NB4 (cell line): Measurements from ENCODE around the gene TTLL5.

Source experiments
- DNase-seq: peaks from one replicate; pipeline ENCODE4 v3.0.0; 2010; ENCODE audit warnings: low read depth
- H3K4me3 ChIP-seq: one replicate; pipeline ENCODE4 v1.5.1; 2011; ENCODE audit warnings: mild to moderate bottlenecking, low read depth, low read length, moderate library complexity
- CTCF ChIP-seq: IDR thresholded peaks from one replicate; pipeline ENCODE4 v1.5.1; 2012; ENCODE audit warnings: low read depth, low read length
- MAX ChIP-seq: IDR thresholded peaks from 2 replicates; pipeline ENCODE4 v1.6.1; 2011; ENCODE audit warnings: low read depth, low read length
- MYC ChIP-seq: IDR thresholded peaks from 2 replicates; pipeline ENCODE4 v1.6.1; 2011; ENCODE audit warnings: low read depth, low read length
- POLR2A ChIP-seq: IDR thresholded peaks from 2 replicates; pipeline ENCODE4 v1.6.1; 2011; ENCODE audit warnings: mild to moderate bottlenecking; ENCODE audit not compliant: insufficient read length; ENCODE audit errors: extremely low read depth

The TTLL5 gene

GRCh38 chr14:75757644-75758402, 96.8 kb downstream of the TTLL5 start:
- TF ChIP-seq MYC (no peak), MAX (no peak)
- no peak for DNase-seq

GRCh38 chr14:75764020-75764419, 103.0 kb downstream of the TTLL5 start:
- TF ChIP-seq CTCF, result no peak
- TF ChIP-seq MYC, result no peak
- TF ChIP-seq MAX, result no peak
- TF ChIP-seq POLR2A, result no peak
- no peak for DNase-seq
- H3K4me3 ChIP-seq, result no peak overlapping the region

More at GRCh38 chr14:75757644-75758402, 96.8 kb downstream of the TTLL5 start:
- no peak overlapping the region for H3K4me3 ChIP-seq

GRCh38 chr14:75769047-75769685, 108.1 kb downstream of the TTLL5 start:
- no peak overlapping the region for H3K4me3 ChIP-seq
- no peak for DNase-seq
- no peak for TF ChIP-seq CTCF
- TF ChIP-seq MAX, result no peak
- TF ChIP-seq POLR2A, result no peak
- TF ChIP-seq MYC, result no peak

GRCh38 chr14:75770635-75771034, 109.6 kb downstream of the TTLL5 start:
- no peak for DNase-seq
- TF ChIP-seq MAX, result no peak
- no peak overlapping the region for H3K4me3 ChIP-seq

GRCh38 chr14:75771595-75771994, 110.5 kb downstream of the TTLL5 start:
- TF ChIP-seq MAX (no peak), CTCF (no peak), POLR2A (no peak), MYC (no peak)
- H3K4me3 ChIP-seq, result no peak overlapping the region
- DNase-seq, result no peak

DNA sequence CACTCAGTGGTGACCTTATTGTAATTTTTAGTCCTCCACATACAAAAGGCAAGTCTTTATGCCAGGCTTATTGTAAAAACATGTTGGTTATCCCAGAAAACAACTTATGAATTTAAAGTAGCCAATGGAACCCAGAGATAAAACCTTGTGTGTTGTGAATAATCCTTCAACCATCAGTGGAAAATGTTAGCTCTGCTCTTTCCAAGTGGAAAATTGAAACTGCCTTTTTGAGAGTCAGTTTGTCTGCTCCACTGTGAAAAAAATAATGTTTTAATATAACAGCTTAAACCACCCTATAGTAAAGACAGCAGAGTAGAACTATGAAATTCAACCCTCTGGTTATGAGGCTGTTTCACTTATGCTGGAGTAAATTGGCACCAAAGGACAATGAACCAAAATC, 112.0 kb downstream of the TTLL5 start:
- no peak for DNase-seq
- no peak overlapping the region for H3K4me3 ChIP-seq
- no peak for TF ChIP-seq CTCF
- no peak for TF ChIP-seq MAX
- no peak for TF ChIP-seq MYC
- TF ChIP-seq POLR2A, result no peak
